Right ventricle myocardium inferior (tissue), 1 donor: ENCODE measurements around the gene EIF4EBP2. TPM values are rescaled to one million over a fixed set of nuclear protein-coding genes. Genes with fewer than 3 reads are reported as not detected.

Source experiments
- ATAC-seq: fragments of 200-7000 bp; cut with Tn5 transposase; one replicate; pipeline ENCODE4 v1.9.1; 2020; ENCODE audit warnings: mild to moderate bottlenecking, moderate library complexity
- DNase-seq: peaks from one replicate; pipeline ENCODE4 v3.0.0; 2021; ENCODE audit errors: missing footprints
- intact Hi-C: fragments of 100-400 bp; cut with DNase I; formaldehyde crosslinking; loops from one replicate; pipeline ENCODE4 v1.11.0; 2022
- total RNA-seq: library from RNA; stranded (reverse); fragmentation: NEBNext Ultra II Directional; extraction: Animal tissue kit (Norgen Biotek cat#: 25700); gene quantifications from one replicate; pipeline ENCODE4 v1.2.1, GENCODE V29; 2021
- donor health status: DM: no; HTN: yes; CAD: no; lungs with severe emphysema.

Gene EIF4EBP2
- total RNA-seq, 1 donor from 2014 or later: 91.6 TPM

DNA sequence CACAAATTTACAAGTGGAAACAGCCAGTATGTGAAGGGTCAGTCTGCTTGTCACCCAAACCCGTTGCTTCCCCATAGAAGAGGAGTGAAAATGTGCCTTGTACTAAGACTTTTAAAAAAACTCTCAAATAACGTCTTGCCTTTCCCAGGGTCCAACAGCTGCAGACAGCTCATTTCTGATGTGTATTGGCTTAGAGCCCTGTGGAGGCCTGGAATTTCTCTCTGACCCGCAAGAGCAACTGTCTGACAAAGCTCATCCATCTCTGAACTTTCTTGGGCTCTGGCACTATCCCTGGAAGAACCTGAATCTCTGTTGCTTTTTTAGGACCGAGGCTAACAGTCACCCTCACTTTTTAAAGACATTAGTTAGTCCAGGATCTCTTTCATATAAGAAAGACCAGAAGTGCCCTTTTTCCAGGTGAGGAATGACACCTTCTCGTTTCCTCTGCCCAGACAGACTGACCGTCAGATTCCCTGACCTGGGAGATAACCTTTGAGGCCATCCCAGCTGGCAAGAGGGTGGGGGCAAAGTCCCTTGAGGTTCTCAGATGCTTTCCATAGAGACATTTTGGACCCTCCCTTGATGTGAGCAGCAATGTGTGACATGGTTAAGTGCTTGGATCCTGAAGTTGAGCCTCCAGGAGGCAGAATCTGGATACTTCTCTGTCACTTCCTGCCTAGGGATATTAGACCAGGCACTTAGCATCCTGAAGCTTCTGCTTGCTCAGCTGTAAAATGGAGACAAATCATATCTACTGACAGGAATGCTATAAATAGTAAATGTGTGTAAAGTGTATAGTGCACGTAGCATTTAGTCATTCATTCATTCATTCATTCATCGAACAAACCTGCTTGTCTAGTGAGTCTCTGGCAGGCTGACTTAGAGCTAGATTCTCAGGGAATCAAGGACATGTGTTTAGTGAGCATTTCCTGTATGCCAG, 42.0 kb downstream of the EIF4EBP2 start:
- intact Hi-C loops: no loop called here
- DNase-seq (no peak), ATAC-seq (peak; percentile 30)

DNA sequence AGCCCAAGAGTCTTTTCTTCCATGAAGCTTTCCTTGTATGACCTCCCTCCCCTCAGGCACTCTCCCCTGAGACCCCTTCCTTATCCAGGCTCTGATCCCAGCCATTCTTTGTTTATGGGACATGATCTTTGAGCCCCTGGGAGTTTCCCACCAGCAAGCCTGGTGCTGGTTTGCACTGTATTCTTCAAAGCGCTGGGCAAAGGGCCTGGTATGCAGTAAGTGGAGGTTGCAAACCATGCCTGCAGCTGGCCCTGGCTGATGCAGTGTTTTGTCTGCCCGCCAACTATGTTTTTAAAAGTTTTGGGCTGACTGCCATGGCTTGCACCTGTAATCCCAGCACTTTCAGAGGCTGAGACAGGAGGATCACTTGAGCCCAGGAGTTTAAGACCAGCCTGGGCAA, 44.3 kb downstream of the EIF4EBP2 start:
- ATAC-seq (no peak), DNase-seq (peak; percentile 35)
- intact Hi-C loops: no loop called here

DNA sequence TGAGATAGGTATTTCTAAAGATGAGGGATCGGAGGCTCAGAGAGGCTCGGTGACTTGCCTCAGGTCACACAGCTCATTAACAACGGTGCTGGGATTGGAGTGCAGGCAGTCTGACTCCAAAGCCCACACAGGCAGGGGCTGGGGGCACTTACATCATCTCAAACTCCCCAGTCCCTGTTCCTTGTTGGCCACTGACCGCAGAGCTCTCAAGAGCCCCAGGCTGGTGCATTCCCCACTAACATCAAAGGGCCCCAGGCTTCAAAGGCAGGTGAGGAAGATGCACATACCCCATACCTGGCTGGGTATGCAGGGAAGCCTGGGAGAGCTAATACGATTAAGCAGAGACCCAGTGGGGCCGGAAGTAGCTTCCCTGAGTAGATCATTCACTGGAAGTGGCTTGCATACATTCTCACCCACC, 51.3 kb downstream of the EIF4EBP2 start:
- no peak for ATAC-seq
- intact Hi-C loops: no loop called here
- DNase-seq: peak; percentile 60

DNA sequence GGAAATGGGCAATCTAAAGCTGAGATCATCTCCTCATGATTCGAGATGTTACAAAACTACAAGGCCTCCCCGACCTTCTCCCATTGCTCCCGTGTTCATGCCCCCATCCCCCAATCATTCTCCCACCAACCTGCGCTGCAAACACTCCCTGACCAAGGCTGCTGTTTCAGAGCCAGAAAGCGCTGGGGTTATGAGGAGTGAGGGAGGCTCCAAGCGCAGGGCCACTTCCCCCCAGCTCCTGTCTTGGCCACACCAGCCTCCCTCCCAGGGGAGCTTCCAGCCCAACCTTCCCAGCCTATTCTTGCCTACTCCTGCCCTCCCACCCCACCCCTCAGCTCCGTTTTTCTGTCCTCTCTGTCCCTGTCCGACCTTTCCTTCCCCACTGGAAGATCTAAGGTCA, 52.2 kb downstream of the EIF4EBP2 start:
- ATAC-seq: no peak
- intact Hi-C loops: no loop called here

DNA sequence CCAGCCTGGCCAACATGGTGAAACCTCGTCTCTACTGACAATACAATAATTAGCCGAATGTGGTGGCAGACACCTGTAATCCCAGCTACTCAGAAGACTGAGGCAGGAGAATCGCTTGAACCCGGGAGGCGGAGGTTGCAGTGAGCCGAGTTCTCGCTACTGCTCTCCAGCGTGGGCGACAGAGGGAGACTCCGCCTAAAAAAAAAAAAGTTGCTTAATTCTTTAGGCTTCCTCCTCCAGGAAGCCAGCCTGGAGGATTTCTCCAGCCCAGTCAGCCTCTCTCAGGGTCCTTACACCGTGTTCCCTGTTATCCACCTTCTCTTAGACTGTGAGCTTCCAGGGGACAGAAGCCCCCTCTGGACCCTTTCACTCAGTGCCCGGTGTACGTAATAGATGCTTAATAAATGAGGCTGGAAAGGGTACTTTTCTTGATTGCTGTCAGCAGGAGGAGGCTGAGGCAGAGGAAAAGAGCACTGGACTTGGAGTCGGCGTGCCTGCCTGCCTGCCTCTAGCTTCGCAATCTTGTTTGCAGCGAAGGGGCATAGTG, 53.9 kb downstream of the EIF4EBP2 start:
- ATAC-seq: no peak
- intact Hi-C loops: loop anchor here (2.0 kb wide), 1 partner anchor 27 kb away; no protein-coding TSS in a partner anchor

More for the DNA sequence above, 52.2 kb downstream of the EIF4EBP2 start:
- no peak for DNase-seq

DNA sequence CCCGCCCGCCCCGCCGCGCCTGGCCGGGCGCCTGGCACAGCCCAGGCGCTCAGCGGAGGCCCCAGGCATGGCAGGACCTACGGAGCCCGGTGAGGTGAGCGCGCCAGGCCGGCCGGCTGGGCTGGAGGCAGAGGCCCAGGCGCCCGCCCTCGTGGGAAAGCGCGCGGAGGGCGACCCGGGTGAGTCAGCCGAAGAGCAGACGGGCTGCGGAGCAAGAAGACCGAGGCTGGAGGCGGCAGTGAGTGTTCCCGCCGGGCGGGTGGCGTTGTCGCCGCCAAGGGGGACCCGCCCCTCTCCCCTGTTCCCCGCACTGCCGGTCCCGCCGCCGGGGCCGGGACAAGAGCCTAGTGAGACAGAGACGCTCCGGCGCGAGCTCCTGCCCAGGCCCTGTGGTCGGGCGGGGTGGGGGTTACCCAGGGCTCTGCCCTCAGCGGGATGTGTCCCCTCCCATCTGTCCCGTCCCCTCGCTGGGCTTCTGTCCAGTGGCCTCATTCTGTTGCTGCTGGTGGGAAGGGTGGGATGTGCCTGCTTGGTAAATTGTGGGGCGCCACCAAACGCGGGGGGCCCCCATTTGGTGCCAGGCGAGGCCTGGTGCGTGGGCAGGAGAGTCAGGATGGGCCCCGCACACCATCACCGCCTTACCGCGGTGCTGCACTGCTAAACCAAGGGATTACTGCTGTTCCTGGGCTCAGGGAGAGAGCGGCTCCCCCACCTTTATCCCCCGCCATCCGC, 54.5 kb downstream of the EIF4EBP2 start:
- intact Hi-C loops: loop anchor here (2.0 kb wide), 1 partner anchor 28 kb away; no protein-coding TSS in a partner anchor
- DNase-seq (peak; percentile 88), ATAC-seq (peak; percentile 68)

More for the DNA sequence above, 53.9 kb downstream of the EIF4EBP2 start:
- DNase-seq: no peak

DNA sequence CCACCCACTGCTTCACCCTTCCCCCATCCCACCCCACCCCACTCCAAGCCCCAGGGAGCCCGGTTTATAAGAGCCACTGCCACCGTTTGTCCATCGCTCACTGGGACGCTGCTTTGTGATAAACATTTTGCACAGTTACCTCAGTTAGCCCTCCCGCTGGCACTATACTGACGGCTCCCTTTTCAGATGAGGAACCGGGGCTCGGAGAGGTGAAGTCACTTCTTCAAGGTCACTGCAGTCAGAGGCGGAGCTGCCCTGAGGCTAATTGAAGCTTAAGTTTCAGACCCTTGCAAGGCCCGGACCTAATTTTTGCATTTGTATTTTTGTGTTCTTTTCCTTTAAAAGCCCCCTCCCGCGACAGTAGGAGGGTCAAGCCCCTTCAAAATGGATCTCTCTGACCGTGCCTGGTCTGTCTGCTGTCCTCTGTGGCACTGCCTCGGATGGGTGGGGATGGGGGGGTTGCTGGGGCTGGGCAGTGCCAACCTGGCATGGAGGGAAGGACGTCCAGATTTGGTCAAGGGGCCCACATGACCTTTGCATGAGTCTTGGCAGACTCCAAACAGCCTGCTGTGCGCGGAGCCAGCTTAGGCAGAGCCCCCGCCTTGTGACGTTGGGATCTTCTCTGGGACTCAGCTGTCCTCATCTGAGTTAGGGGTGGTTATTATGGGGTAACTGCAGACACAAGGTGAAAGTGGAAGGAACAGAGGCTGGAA, 55.3 kb downstream of the EIF4EBP2 start:
- intact Hi-C loops: loop anchor here (2.0 kb wide), 1 partner anchor 28 kb away; no protein-coding TSS in a partner anchor
- peak; percentile 18 for ATAC-seq
- DNase-seq: peak; percentile 50

DNA sequence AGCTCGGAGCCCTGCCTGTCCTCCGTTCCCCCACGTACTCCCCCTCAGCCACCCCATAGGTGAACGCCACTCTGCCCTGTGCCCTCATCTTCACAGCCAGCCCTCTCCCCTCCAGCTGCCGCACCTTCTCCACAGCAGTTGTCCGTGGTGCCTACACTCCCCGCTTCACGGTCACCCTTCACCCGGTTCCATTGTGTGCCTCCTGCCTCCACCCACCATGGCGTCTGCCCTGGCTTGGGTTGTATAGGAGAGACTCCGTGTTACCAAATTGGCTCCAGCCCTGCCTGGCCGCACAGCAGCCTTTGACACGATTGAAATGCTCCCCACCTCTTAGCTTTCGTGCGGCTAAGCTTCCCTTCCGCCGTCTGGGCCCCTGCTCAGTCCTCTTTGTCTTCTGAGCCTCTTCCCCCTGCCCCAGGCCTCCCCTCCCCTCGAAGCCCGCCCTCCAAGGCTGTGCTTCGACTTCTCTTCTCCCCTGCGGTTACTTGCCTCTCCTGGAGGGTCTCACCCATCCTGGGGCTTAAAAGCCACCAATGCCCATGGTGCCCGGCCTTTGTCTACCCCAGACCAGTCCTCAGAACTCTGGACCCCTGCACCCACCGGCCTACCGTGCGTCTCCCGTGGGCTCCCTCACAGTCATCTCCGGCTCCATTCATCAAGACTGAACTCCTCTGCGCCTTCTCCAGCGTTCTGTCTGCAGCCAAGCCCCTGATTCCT, 56.0 kb downstream of the EIF4EBP2 start:
- DNase-seq: peak; percentile 62
- intact Hi-C loops: loop anchor here (2.0 to 10.0 kb wide), 3 partner anchors 29 to 425 kb away; partner anchors contain the start of gene PCBD1

DNA sequence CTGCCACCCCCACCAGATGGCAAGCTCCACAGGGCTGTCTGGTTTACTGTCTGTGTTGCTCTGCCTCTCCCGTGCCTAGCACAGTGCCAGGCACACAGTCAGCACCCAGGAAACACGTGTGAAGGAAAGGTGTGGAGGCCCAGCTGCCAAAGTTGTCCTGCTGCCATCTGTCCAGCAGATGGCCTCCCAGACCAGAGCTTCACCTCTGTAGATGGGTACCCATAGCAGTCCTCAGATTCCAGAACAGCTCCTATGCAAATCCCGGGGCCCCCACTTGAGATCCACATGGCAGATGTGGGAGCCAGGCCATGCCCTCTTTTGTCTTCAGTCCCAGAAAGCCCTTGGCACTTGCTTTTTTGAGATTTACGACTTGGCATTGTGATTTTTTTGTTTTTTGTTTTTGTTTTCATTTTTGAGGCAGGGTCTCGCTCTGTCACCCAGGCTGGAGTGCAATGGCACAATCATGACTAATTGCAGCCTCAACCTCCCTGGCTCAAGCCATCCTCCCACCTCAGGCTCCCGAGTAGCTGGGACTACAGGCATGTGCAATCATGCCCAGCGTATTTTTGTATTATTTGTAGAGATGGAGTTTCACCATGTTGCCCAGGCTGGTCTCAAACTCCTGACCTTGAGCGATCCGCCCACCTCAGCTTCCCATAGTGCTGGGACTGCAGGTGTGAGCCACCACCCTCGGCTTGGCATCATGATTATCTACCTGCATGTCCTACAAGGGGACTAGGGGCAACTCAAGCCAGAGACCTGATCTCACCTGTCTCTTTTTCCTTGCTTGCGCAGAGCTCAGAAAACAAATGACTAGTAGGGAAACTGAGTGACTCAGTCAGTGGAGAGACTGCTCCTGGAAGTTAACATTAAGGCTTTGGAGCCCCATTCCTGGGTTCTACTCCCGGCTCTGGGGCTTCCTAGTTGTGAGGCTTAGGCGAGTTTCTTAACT, 57.7 kb downstream of the EIF4EBP2 start:
- peak; percentile 73 for DNase-seq
- ATAC-seq: peak; percentile 55
- intact Hi-C loops: loop anchor here (1.0 to 10.0 kb wide), 5 partner anchors 15 to 423 kb away; partner anchors contain the start of gene PCBD1

More for the DNA sequence above, 56.0 kb downstream of the EIF4EBP2 start:
- no peak for ATAC-seq

DNA sequence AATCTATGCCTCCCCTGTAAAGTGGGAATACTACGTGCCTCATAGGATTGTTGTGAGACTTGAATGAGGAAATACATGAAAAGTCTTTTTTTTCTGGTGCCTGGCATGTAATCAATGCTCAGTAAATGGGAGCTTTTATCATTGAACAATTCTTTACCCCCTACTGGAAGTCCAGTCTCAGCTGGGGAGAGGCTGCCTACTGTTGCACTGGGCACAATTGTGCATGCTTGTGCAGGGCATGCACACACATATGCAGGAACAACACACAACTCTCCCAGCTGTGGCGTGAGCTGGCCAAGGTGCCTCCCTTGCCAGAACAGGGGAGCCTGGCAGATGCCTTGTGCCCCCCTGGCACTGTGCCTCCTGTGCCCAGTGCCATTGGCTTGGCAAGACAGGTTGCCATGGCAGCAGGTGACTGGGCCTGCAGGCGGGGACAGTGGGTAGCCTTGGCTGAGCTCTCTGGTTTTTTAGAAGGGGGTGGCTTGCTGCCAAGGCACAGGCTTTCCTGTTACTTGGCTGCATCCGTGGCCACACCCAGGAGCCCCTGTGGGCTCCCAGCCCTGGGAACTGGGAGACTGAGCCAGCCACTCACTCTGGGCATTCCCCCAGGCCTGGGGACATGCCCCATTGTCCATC, 58.5 kb downstream of the EIF4EBP2 start:
- peak; percentile 87 for DNase-seq
- intact Hi-C loops: loop anchor here (2.0 to 10.0 kb wide), 4 partner anchors 14 to 422 kb away; partner anchors contain the start of gene PCBD1
- ATAC-seq: peak; percentile 68

DNA sequence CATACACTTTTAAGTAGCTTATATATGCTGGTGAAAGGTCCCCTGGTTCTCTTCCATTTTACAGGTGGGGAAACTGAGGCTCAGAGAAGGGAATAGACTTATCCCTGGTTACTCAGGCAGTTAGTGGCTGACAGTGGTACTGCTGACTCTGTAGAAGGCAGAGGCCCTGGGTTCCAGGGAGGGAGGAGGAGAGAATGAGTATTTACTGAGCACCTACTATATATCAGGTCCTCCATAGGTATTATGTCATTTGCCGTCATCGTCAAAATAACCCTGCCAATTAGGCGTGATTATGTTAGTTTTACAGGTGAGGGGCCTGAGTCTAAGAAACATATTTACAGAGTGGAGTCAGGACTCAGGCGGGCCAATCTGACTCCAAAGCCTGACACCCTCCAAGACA, 61.3 kb downstream of the EIF4EBP2 start:
- intact Hi-C loops: loop anchor here (10.0 kb wide), 1 partner anchor 420 kb away; the partner anchor contains the start of gene PCBD1
- ATAC-seq: no peak
- DNase-seq: no peak

DNA sequence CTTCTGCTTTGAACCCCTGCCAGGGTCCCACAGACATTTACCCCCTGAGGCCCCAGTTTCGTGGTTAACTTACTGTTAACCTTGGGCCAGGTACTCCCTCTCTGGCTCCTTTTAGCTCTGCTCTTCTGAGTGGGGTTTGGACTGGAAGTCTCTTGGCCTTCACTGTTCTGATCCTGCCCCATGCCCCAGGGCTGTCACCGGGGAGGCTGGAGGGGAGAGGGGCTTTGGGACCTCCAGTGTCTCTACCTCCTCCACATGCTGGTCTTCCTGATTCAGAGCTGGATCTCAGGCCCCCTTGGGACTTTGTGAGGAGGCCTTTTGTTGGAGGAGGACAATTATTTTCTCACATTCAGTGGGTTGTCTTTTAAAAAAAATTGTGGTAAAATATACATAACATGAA, 61.9 kb downstream of the EIF4EBP2 start:
- peak; percentile 51 for DNase-seq
- intact Hi-C loops: loop anchor here (10.0 kb wide), 1 partner anchor 419 kb away; the partner anchor contains the start of gene PCBD1
- no peak for ATAC-seq

DNA sequence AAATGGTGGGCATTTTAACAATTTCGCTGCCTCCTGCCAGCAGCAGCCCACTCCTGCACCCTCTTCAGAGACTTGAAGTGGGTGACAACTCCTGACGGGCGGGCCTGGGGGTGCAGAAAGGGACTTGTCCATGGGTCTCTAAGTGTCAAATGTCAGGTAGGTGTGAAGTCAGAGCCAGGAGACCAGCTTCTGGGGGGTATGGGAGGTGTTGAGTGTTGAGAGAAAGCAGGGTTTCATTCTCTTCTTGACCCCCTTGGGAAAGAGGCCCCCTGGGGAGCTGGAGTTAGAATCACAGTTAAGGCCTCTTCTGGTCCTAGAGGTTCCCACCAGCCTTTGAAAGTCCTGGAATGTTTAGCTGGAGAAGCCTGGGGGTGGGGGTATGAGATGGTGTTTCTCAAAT, 63.0 kb downstream of the EIF4EBP2 start:
- intact Hi-C loops: loop anchor here (10.0 kb wide), 1 partner anchor 418 kb away; the partner anchor contains the start of gene PCBD1
- DNase-seq: peak; percentile 23
- ATAC-seq: no peak

DNA sequence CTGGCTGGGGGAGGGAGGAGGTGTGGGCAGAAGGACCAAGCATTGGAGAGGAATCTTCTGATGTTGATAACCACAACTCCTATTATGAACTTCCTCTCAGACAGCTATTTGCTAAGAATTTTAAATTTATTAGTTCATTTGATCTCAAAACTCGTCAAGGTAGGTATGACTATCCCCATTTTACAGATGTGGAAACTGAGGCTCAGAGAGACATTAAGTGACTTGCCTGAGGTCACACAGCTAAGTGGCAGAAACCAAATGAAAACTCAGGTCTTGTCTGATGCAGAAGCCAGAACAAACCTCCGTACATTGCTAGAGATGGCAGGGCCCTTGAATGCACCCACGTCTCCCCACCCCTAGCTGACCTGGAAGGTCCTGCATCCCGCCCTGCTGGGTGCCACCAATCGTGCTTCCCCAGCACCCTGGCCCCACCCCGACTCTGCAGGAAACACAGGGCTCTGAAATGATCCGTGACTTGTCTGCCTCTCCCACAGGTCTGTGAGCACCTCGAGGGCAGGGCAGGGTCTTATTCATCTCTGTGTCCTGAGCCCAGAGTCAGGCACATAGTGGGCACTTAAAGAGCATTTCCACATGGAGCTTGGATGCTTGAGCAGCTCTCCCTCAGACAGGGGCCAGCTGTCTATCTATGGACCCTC, 69.0 kb downstream of the EIF4EBP2 start:
- ATAC-seq: no peak
- intact Hi-C loops: no loop called here
- DNase-seq: peak; percentile 33

DNA sequence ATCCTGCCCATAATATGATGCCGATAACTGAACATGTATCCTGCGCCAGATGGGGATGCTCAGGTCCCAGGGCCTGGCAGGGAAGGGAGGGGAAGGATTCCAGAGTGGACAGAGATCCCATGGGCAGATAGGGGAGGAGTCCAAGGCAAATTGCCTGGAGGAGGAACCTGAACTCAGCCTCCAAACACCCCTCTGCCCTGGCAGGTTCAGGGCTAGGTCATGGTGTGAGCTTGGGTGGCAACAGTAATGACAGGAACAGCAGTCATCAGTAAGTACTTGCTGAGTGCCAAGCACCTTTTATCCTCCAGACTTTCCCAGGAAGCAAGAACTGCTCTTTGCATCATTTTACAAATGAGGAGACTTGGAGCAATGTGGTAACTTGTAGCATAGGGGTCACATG, 70.8 kb downstream of the EIF4EBP2 start:
- no peak for DNase-seq
- ATAC-seq: no peak
- intact Hi-C loops: no loop called here
